ENCODE results near the gene ROM1.

ROM1 gene

DNA sequence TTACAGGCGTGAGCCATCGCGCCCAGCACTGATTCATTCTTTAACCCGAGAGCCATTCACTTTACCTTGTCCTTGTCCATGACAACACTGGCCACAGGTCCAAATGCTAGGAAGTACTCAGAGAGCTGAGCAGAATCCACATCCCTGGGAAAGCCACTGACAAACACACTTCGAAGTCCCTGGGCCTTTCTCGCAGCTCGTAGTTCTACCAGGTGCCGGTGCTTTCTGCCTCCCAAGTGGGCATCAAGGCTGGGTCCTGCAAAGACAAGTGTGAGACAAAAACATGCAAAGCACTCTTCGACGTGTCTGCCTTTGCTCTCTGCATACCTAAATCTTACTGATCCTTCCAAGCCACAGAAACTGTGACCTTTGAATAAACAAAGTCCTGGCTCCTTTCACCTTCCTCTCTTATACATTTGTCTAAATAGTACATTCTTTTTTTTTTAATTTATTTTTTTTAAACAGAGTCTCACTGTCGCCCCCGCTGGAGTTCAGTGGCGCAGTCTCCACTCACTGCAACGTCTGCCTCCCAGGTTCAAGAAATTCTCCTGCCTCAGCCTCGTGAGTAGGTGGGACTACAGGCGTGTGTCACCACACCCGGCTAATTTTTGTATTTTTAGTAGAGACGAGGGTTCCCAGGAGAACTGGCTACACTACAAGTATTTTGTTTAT lies 24.0 kb upstream of the ROM1 start:
- FAIRE-seq: no peak

- peak; percentile 93 for FAIRE-seq
Observed at GRCh38 chr11:62591448-62592145, 21.5 kb upstream of the ROM1 start, which contains the start of gene TUT1. Gene TUT1, minus strand, starts transcription at chr11:62591523. Its CDS starts 38 bp downstream, at chr11:62591485.

GRCh38 chr11:62592146-62592815 lies 20.8 kb upstream of the ROM1 start:
- FAIRE-seq: no peak

DNA sequence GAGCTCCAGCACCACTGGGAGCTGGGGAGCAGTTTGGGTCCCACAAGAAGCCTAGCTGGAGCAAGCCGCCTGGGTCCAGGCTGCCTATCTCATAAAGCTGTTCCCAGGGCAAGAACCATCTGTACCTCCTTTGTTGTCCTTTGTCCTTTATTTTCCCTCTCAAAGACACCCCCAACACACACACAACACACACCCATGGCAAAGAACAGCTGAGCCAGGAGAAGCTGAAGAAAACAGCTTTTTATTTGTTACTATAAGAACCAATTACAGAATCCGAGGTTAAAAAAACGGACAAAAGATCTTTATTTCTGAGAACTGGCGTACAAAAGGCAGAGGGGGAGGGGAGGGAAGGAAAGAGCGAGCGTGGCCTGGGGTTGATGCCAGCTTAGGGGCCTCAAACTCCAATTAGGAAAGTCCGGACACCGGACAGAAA lies 20.1 kb upstream of the ROM1 start:
- FAIRE-seq: no peak

- FAIRE-seq: no peak
Observed at GRCh38 chr11:62593434-62594044, 19.5 kb upstream of the ROM1 start.

DNA sequence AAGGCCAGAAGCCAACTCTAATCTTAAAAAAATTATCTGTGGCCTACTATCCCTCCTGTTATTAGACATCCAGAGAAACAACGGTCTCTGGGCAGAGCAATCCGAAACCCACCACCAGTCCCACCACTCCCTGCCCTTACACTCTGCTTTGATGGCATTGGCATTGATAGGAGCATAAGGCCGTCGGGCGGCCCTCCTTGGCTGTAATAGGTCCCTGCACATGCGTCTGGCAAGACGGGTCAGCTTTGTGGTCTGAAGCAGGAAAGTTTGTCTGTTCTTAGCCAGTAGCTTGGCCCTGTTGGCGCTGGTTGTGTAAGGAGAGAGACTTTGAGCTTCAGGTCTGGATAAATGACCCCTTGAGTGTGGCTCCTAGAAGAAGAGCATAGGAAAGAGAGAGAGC lies 17.9 kb upstream of the ROM1 start:
- no peak for FAIRE-seq

DNA sequence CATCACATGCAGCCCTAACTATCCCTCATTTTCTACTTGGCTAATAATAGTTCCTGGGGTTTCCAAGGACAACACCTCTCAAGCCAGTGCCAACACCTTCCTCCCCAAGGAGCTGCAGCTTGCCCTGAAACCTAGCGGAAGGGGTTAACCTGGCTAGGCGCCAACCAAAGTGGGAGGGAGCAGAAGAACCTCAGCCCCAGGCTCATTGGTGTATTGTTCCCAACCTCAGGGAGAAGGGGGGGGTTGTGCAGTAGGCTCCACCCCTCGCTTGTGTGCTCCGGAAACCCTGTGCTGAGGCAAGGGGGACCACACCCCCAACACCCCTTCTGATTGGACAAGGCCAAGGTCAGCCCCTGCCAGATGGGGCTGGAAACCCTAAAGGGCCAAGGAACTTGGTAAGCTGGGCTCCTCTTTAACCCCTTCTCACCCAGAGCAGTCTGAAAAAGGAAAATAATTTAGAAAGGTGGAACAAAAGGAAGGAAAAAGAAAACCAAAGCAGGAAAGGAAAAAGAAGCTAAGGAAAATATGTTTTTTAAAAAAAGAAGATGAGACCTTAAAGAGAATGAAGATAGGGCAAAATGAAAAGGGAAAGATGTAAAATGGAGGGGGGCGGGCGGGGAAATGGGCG lies 13.9 kb upstream of the ROM1 start:
- FAIRE-seq: no peak

DNA sequence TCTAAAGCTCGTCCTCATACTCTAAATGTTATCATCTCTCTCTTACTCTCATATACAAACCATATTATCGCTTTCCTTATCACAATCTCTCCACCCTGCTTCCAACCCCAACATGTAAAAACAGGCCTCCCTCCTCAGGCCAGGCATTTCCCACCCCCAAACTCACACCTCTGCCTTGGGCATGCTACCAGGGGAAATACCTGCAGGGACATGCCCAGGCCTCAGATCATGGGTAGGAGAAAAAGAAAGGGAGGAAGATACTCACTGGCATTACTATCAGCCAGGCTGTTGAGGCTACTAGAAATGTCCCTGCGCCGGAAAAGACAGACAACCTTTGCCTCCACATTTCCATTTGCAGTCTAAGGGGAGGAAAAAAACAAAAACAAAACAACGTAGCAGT lies 13.2 kb upstream of the ROM1 start:
- no peak for FAIRE-seq

DNA sequence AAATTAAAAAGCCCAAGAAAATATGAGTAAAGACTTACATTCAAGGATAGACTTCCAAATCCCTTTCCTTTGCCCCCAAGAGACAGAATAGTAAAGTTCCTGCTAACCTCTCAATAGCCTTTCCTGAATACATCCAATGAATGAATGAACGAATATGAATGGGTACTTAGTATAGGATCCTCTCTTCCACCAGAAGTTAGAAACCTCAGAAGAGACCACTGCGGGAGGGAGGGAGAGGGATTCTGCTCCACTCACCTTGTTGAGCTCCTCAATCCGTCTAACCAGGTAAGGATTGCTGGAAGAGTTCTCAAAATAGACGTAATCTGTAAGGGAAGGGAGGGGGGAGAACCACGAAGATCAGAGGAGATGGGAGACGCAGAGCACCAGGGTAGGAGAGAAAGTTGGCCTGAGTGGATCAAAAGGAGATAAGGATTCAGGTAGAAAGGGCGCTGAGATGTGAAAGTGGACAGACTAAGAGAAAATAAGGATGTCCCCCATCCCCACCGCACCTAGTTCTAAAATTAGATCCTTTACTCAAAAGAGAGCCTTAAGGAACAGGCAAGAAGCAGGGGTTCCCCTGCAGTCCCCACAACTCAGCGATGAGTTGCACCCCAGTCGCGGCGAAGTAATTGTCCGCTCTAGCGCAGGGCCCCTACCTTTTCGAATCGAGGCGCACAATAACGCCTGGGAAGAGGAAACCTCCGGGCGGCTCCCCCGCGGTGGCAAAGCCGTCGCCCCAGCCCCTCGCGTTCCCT lies 12.5 kb upstream of the ROM1 start:
- FAIRE-seq: no peak

GRCh38 chr11:62601122-62601371 lies 12.0 kb upstream of the ROM1 start:
- no peak for FAIRE-seq

GRCh38 chr11:62601372-62602140 lies 11.5 kb upstream of the ROM1 start, which contains the start of gene MTA2:
Gene MTA2, minus strand, starts transcription at chr11:62601865. Its CDS starts 415 bp downstream, at chr11:62601450.
- no peak for FAIRE-seq

GRCh38 chr11:62602141-62603071 lies 10.7 kb upstream of the ROM1 start:
- no peak for FAIRE-seq

DNA sequence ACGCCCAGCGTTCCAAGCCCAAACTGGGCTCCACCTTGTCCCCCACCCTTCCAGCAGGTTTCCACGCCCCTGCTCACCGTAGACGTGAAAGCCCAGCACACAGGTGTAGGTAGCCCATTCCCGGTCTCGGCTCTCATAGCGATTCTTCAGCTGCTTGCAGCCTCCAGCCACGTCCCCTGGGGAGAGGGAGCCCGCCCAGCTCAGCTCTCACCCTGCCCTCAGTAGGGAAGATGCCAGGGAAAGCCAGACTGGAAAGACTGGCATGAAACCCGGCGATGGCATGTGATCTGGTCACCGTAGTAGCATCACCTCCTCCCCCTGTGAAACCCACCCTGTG lies 10.0 kb upstream of the ROM1 start:
- FAIRE-seq: no peak

DNA sequence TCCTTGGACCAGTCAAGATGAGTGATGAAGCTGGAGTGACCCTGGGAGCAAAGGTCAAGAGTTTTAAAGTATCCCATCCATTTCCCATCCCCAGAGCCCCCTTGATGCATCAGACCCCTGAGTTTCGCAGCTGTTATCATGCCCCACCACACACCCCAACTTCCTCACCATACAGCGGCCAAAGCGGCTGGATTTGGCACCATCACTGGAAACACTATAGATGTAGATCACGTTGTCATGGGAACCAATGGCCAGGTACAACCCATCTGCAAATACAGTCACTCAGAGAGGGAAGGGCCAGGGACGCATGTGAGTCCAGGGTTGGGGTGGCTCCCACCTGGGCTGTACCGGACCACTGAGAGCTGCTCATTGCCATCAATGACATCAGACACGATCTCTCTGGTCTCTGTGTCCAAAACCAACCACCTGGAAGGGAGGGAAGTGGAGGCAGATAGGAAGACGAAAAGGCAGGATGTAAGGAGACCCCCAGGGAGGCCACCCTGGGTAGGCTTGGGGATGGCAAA lies 9.2 kb upstream of the ROM1 start:
- no peak for FAIRE-seq

DNA sequence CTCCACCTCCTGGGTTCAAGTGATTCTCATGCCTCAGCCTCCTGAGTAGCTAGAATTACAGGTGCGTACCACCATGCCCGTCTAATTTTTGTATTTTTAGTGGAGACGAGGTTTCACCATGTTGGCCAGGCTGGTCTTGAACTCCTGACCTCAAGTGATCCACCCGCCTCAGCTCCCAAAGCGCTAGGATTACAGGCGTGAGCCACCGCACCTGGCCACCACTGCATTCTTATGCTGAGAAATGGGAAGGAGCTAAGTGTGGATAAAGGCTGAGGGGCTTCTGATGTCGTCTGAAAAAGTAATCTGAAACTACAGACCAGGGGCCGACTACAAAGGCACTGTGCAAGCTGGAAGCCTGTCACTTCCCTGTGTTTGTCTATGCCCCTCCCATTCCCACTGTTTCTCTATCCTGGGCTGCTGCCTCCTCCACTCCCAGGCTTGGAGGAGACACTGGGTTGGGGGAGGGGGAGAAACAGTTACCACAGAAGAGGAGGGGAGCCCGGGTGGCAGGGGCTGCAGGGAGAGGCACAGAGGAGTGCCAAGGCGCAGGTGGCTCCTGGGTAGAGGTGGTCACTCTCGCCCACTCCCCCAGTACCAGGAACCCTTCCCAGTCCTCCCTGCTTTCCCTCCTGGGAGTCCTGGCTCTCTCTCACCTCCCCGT lies 8.5 kb upstream of the ROM1 start:
- FAIRE-seq: no peak

GRCh38 chr11:62605467-62605866 lies 7.6 kb upstream of the ROM1 start:
- no peak for FAIRE-seq

GRCh38 chr11:62605902-62606301 lies 7.2 kb upstream of the ROM1 start:
- no peak for FAIRE-seq

DNA sequence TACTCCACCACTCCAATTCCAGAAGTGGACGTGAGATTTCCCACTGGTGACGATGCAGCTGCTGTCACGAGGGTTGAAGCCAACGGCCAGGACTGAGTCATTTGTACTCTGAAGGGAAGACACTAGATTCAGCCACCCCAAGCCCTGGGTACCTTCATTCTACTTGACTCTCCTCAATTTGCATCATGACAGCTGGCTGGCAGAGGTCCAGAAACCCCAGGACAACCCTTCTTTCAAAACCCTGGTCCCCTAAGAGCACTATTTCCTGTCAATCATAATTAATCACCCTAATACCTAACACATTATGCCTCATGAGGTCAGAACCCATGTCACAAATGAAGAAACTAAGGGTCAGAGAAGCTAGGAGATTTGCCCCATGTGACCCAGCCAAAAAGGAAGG lies 5.3 kb upstream of the ROM1 start:
- FAIRE-seq: no peak

DNA sequence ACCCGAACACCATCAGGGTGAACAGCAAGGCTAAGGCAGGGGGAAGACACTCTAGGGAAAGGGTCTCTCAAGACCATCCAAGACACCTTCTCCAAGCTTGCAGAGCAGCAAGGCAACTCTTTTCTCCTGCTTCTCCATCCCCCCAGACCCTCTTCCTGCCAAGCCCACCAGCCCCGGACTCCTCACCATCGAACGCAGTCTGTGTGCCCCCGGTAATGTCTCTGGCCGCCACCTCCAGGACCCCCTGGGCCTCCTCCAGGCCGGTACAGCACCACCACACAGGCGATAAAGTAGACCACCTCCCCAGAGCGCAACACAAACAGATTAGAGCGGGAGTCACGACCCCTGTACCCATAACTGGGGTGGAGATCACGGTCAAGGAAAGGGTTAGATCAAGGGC lies 4.3 kb upstream of the ROM1 start:
- no peak for FAIRE-seq

DNA sequence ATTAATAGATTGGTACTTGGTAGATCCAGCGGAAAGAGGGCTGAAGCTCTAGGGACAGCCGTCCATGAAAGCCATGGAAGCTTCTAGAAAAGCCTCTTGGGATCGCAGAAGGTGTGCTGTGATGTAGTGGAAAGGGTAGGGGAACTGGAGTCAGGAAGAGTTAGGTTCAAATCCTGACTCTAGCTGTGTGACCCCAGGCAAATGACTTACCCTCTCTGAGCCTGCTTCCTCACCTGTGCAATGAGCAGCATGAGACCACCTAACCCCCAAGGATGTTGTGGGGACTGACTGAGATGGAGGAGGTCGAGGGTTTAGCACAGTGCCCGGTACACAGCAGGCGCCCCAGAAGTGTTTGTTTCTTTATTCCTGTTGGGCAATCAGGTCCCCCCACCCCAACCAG lies 2.7 kb upstream of the ROM1 start:
- no peak for FAIRE-seq

Measured in islet of Langerhans (tissue), 1 donor.